GM23248 (cell line): ENCODE results near the gene CDK5RAP3. TPM values are rescaled to one million over a fixed set of nuclear protein-coding genes. Genes with fewer than 3 reads are reported as not detected.

Experiments
- DNase-seq: peaks from one replicate; pipeline ENCODE4 v3.0.0-alpha.2; 2015
- H2AFZ ChIP-seq: fragments of 200-600 bp; sonication (generic); 2 replicates; pipeline ENCODE4 v1.6.1; 2016; ENCODE audit warnings: antibody characterized with exemption
- H3F3A ChIP-seq: fragments of 200-600 bp; sonication (generic); 2 replicates; pipeline ENCODE4 v1.6.1; 2016; ENCODE audit warnings: mild to moderate bottlenecking, antibody characterized with exemption, mixed run types; ENCODE audit not compliant: insufficient read depth
- H3K27ac ChIP-seq: fragments of 200-600 bp; sonication (generic); 2 replicates; pipeline ENCODE4 v1.5.1; 2016; ENCODE audit warnings: mild to moderate bottlenecking
- H3K27me3 ChIP-seq: fragments of 200-600 bp; sonication (generic); replicated peaks from 2 replicates; pipeline ENCODE4 v1.6.1; 2016; ENCODE audit warnings: mild to moderate bottlenecking; ENCODE audit not compliant: insufficient read depth
- H3K36me3 ChIP-seq: fragments of 200-600 bp; sonication (generic); 2 replicates; pipeline ENCODE4 v1.6.1; 2016; ENCODE audit warnings: low read depth, mild to moderate bottlenecking
- H3K4me1 ChIP-seq: fragments of 200-600 bp; sonication (generic); 2 replicates; pipeline ENCODE4 v1.6.1; 2016; ENCODE audit warnings: mild to moderate bottlenecking; ENCODE audit not compliant: insufficient read depth
- H3K4me2 ChIP-seq: fragments of 200-600 bp; sonication (generic); one replicate; pipeline ENCODE4 v1.6.1; 2016; ENCODE audit warnings: mild to moderate bottlenecking; ENCODE audit not compliant: unreplicated experiment
- H3K4me3 ChIP-seq: fragments of 200-600 bp; sonication (generic); 2 replicates; pipeline ENCODE4 v1.5.1; 2016; ENCODE audit warnings: mild to moderate bottlenecking
- H3K79me2 ChIP-seq: fragments of 200-600 bp; sonication (generic); 2 replicates; pipeline ENCODE4 v1.6.1; 2016; ENCODE audit warnings: mild to moderate bottlenecking; ENCODE audit not compliant: insufficient read depth
- H3K9ac ChIP-seq: fragments of 200-600 bp; sonication (generic); 2 replicates; pipeline ENCODE4 v1.6.1; 2016; ENCODE audit warnings: mild to moderate bottlenecking
- H3K9me2 ChIP-seq: fragments of 200-600 bp; sonication (generic); 2 replicates; pipeline ENCODE4 v1.6.1; 2016; ENCODE audit warnings: mixed run types, mild to moderate bottlenecking, moderate library complexity; ENCODE audit not compliant: insufficient read depth
- H3K9me3 ChIP-seq: fragments of 200-600 bp; sonication (generic); one replicate; pipeline ENCODE4 v1.6.1; 2017; ENCODE audit warnings: low read depth
- H4K20me1 ChIP-seq: fragments of 200-600 bp; sonication (generic); 2 replicates; pipeline ENCODE4 v1.6.0; 2016; ENCODE audit not compliant: insufficient read depth
- EZH2 ChIP-seq: fragments of 200-600 bp; sonication (generic); IDR thresholded peaks from 2 replicates; pipeline ENCODE4 v1.6.1; 2018; ENCODE audit warnings: antibody characterized with exemption, mild to moderate bottlenecking; ENCODE audit not compliant: insufficient read depth, poor library complexity, severe bottlenecking
- EZH2phosphoT487 ChIP-seq: fragments of 200-600 bp; sonication (generic); IDR thresholded peaks from 2 replicates; pipeline ENCODE4 v1.6.1; 2018; ENCODE audit warnings: antibody characterized with exemption, moderate library complexity, mild to moderate bottlenecking, low read depth; ENCODE audit not compliant: insufficient read depth
- WGBS, 2 experiments: methylation state at CpG; one replicate each; pipeline ENCODE4 v1.1.6; 2015 to 2017; ENCODE audit warnings: low lambda C conversion rate in 2 of 2, low coverage in 1 of 2; ENCODE audit errors: missing lambda C conversion rate in 2 of 2; 5-methylcytosine and 5-hydroxymethylcytosine counted together
- in situ Hi-C: fragments of 300-500 bp; cut with MboI; formaldehyde crosslinking; loops from 2 replicates; pipeline ENCODE4 v1.15.0; 2020
- polyA plus RNA-seq: library from polyadenylated mRNA; unstranded; fragments of >200 nt; fragmentation: Nextera tagmentation; extraction: Ambion mirVana; gene quantifications from 2 replicates; pipeline ENCODE4 v1.2.1, GENCODE V29; 2016
- total RNA-seq: library from RNA; depleted of rRNA; stranded (reverse); fragments of >200 nt; shearing (Covaris generic); gene quantifications from 2 replicates; pipeline ENCODE4 v1.2.3, GENCODE V29; 2014

The CDK5RAP3 gene
- total and polyA plus RNA-seq, 2 experiments from 2014 or later: 61.7 to 92.2 TPM

- 67 to 72% methylated on average over 9 of the region's 9 CpGs for whole genome bisulfite sequencing, 2 experiments
- H3K4me3 ChIP-seq: no peak overlapping the region
- in situ Hi-C loops: no loop called here
Observed at GRCh38 chr17:47993031-47993564, 22.2 kb downstream of the CDK5RAP3 start.

GRCh38 chr17:47993964-47994363 is 23.1 kb downstream of the CDK5RAP3 start:
- Histone ChIP-seq H3K4me2 (no peak overlapping the region), H3K9me2 (no peaks in the 10 kb centered on the region), H3K27ac (no peak overlapping the region), H3K79me2 (no peaks in the 10 kb centered on the region), H3K4me1 (no peaks in the 10 kb centered on the region), H3K9me3 (no peaks in the 10 kb centered on the region), H4K20me1 (no peaks in the 10 kb centered on the region), H3F3A (no peaks in the 10 kb centered on the region), H3K36me3 (no peaks in the 10 kb centered on the region), H3K4me3 (no peak overlapping the region), H3K27me3 (no peaks in the 10 kb centered on the region), H2AFZ (no peak overlapping the region), H3K9ac (no peak overlapping the region)
- in situ Hi-C loops: no loop called here
- no peak for DNase-seq
- WGBS, 2 experiments: 66 to 69% methylated on average over 5 of the region's 5 CpGs
- TF ChIP-seq EZH2 (no peak), EZH2phosphoT487 (no peak)

More at GRCh38 chr17:47993031-47993564, 22.2 kb downstream of the CDK5RAP3 start:
- Histone ChIP-seq H3K27ac (no peak overlapping the region), H3K27me3 (no peaks in the 10 kb centered on the region), H2AFZ (no peak overlapping the region), H4K20me1 (no peaks in the 10 kb centered on the region), H3K4me2 (no peak overlapping the region), H3K79me2 (no peaks in the 10 kb centered on the region), H3K9ac (no peak overlapping the region), H3F3A (no peaks in the 10 kb centered on the region), H3K9me2 (no peaks in the 10 kb centered on the region), H3K4me1 (no peaks in the 10 kb centered on the region), H3K36me3 (no peaks in the 10 kb centered on the region), H3K9me3 (no peaks in the 10 kb centered on the region)
- no peak for DNase-seq
- no peak for TF ChIP-seq EZH2phosphoT487
- no peak for TF ChIP-seq EZH2

- Histone ChIP-seq H3K9me2 (no peaks in the 10 kb centered on the region), H4K20me1 (no peaks in the 10 kb centered on the region), H3K79me2 (no peaks in the 10 kb centered on the region), H3K27me3 (no peaks in the 10 kb centered on the region), H3K4me1 (peaks cover 6% of the 10 kb centered on the region; the same call in 1 of the 2 replicates), H3F3A (no peaks in the 10 kb centered on the region), H2AFZ (no peak overlapping the region), H3K4me3 (no peak overlapping the region), H3K9ac (no peak overlapping the region), H3K9me3 (no peaks in the 10 kb centered on the region), H3K36me3 (no peaks in the 10 kb centered on the region), H3K4me2 (no peak overlapping the region), H3K27ac (no peak overlapping the region)
- DNase-seq: no peak
- TF ChIP-seq EZH2 (no peak), EZH2phosphoT487 (no peak)
- in situ Hi-C loops: no loop called here
- 60 to 69% methylated on average over 3 to 4 of the region's 4 CpGs for WGBS, 2 experiments
Observed at GRCh38 chr17:47994724-47995123, 23.8 kb downstream of the CDK5RAP3 start.

- H2AFZ ChIP-seq: no peak overlapping the region
- H3K4me1 ChIP-seq: peaks cover 12% of the 10 kb centered on the region; the same call in 1 of the 2 replicates
- H3K4me3 ChIP-seq: no peak overlapping the region
- 77 to 78% methylated on average over 12 to 13 of the region's 13 CpGs for WGBS, 2 experiments
- no peaks in the 10 kb centered on the region for H3K9me3 ChIP-seq
- no peak for DNase-seq
- TF ChIP-seq EZH2 (no peak), EZH2phosphoT487 (no peak)
- no peaks in the 10 kb centered on the region for H3K36me3 ChIP-seq
- H3F3A ChIP-seq: no peaks in the 10 kb centered on the region
- H3K9me2 ChIP-seq: no peaks in the 10 kb centered on the region
- H4K20me1 ChIP-seq: no peaks in the 10 kb centered on the region
- no peaks in the 10 kb centered on the region for H3K79me2 ChIP-seq
- no peak overlapping the region for H3K27ac ChIP-seq
- no peaks in the 10 kb centered on the region for H3K27me3 ChIP-seq
- H3K9ac ChIP-seq: no peak overlapping the region
- no peak overlapping the region for H3K4me2 ChIP-seq
- in situ Hi-C loops: no loop called here
Observed at GRCh38 chr17:47995241-47995935, 24.5 kb downstream of the CDK5RAP3 start.
